SK-N-SH treated with all-trans-retinoic acid at 6 μM for 48 hours (cell line): ENCODE data around the gene SHB.

Experiments
- ATAC-seq: fragments of 200-7000 bp; cut with Tn5 transposase; 3 replicates; pipeline ENCODE4 v1.9.1; 2020; ENCODE audit warnings: mild to moderate bottlenecking, moderate library complexity
- ARNTL ChIP-seq: fragments of 450-650 bp; formaldehyde crosslinking; IDR thresholded peaks from 2 replicates; pipeline ENCODE4 v1.5.0; 2020; ENCODE audit warnings: low read depth, mild to moderate bottlenecking, moderate library complexity, borderline replicate concordance
- BACH2 ChIP-seq: fragments of 250-450 bp; sonication (Bioruptor Pico); IDR thresholded peaks from 2 replicates; pipeline ENCODE4 v1.9.0; 2021; ENCODE audit warnings: mild to moderate bottlenecking, borderline replicate concordance
- CSDC2 ChIP-seq: fragments of 250-450 bp; sonication (Bioruptor Pico); IDR thresholded peaks from 2 replicates; pipeline ENCODE4 v1.5.0; 2020; ENCODE audit warnings: mild to moderate bottlenecking, moderate library complexity
- ESRRG ChIP-seq: fragments of 250-450 bp; sonication (Bioruptor Pico); IDR thresholded peaks from 2 replicates; pipeline ENCODE4 v1.6.1; 2021; ENCODE audit warnings: mild to moderate bottlenecking
- GLIS3 ChIP-seq: fragments of 250-450 bp; sonication (Bioruptor Pico); IDR thresholded peaks from 2 replicates; pipeline ENCODE4 v1.5.0; 2020; ENCODE audit warnings: mild to moderate bottlenecking, moderate library complexity
- OSR1 ChIP-seq: fragments of 250-450 bp; sonication (Bioruptor Pico); IDR thresholded peaks from 2 replicates; pipeline ENCODE4 v1.8.0; 2022; ENCODE audit warnings: moderate library complexity, mild to moderate bottlenecking, inconsistent platforms
- PPARA ChIP-seq: fragments of 250-450 bp; sonication (Bioruptor Pico); IDR thresholded peaks from 2 replicates; pipeline ENCODE4 v1.5.0; 2020; ENCODE audit warnings: mild to moderate bottlenecking, borderline replicate concordance
- RARB ChIP-seq: fragments of 250-450 bp; sonication (Bioruptor Pico); IDR thresholded peaks from 2 replicates; pipeline ENCODE4 v1.8.0; 2021; ENCODE audit warnings: mild to moderate bottlenecking, moderate library complexity
- SNAI2 ChIP-seq: fragments of 250-450 bp; sonication (Bioruptor Pico); IDR thresholded peaks from 2 replicates; pipeline ENCODE4 v1.5.0; 2020; ENCODE audit warnings: mild to moderate bottlenecking, moderate library complexity
- TCF4 ChIP-seq: fragments of 250-450 bp; sonication (Bioruptor Pico); IDR thresholded peaks from 2 replicates; pipeline ENCODE4 v1.8.0; 2021; ENCODE audit warnings: mild to moderate bottlenecking, moderate library complexity, borderline replicate concordance
- ZC3H10 ChIP-seq: fragments of 250-450 bp; sonication (Bioruptor Pico); IDR thresholded peaks from 2 replicates; pipeline ENCODE4 v1.5.1; 2021; ENCODE audit warnings: mild to moderate bottlenecking, moderate library complexity
- ZFP3 ChIP-seq: fragments of 250-450 bp; sonication (Bioruptor Pico); IDR thresholded peaks from 2 replicates; pipeline ENCODE4 v1.5.0; 2020; ENCODE audit warnings: mild to moderate bottlenecking, moderate library complexity
- ZFP30 ChIP-seq: fragments of 450-650 bp; formaldehyde crosslinking; IDR thresholded peaks from 2 replicates; pipeline ENCODE4 v1.5.0; 2022; ENCODE audit warnings: mild to moderate bottlenecking, moderate library complexity
- ZNF565 ChIP-seq: fragments of 450-650 bp; formaldehyde crosslinking; conservative IDR thresholded peaks from 2 replicates; pipeline ENCODE4 v1.5.0; 2020; ENCODE audit warnings: low read depth, mild to moderate bottlenecking, moderate library complexity
- ZNF70 ChIP-seq: fragments of 450-650 bp; formaldehyde crosslinking; IDR thresholded peaks from 2 replicates; pipeline ENCODE4 v1.5.0; 2020; ENCODE audit warnings: mild to moderate bottlenecking, moderate library complexity
- ZNF8 ChIP-seq: fragments of 450-650 bp; formaldehyde crosslinking; IDR thresholded peaks from 2 replicates; pipeline ENCODE4 v1.5.0; 2020; ENCODE audit warnings: mild to moderate bottlenecking, moderate library complexity
- TF ChIP-seq, protein P1 (sequence below): fragments of 250-450 bp; sonication (Bioruptor Pico); IDR thresholded peaks from 2 replicates; pipeline ENCODE4 v1.5.1; 2020; ENCODE audit warnings: low read depth, mild to moderate bottlenecking, moderate library complexity
- TF ChIP-seq, protein P2 (sequence below): fragments of 250-450 bp; sonication (Bioruptor Pico); IDR thresholded peaks from 2 replicates; pipeline ENCODE4 v1.8.0; 2020; ENCODE audit warnings: mild to moderate bottlenecking, moderate library complexity, borderline replicate concordance
- TF ChIP-seq, protein P3 (sequence below): fragments of 250-450 bp; sonication (Bioruptor Pico); IDR thresholded peaks from 2 replicates; pipeline ENCODE4 v1.8.0; 2021; ENCODE audit warnings: low read depth, mild to moderate bottlenecking, moderate library complexity, borderline replicate concordance
- TF ChIP-seq, protein P4 (sequence below): fragments of 250-450 bp; sonication (Bioruptor Pico); IDR thresholded peaks from 2 replicates; pipeline ENCODE4 v1.5.0; 2020; ENCODE audit warnings: mild to moderate bottlenecking, moderate library complexity

The SHB gene

DNA sequence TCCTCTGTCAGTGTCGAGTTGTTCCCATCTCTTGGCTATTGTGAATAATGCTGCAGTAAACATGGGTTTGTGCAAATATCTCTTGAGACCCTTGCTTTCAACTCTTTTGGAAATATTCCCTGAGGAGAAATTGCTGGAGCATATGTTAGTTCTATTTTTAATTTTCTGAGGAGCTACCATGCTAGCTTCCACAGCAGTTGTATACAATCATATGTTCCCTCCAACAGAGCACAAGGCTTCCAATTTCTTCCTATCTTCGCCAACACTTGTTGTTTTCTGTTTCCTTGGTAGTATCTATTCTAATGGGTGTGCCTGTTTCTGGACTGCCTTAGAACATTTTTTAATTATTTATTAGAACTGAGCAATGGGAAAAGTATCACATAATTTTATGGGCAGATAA is 23.6 kb upstream of the SHB start:
- ATAC-seq, result no peak
- TF ChIP-seq, protein P1, sequence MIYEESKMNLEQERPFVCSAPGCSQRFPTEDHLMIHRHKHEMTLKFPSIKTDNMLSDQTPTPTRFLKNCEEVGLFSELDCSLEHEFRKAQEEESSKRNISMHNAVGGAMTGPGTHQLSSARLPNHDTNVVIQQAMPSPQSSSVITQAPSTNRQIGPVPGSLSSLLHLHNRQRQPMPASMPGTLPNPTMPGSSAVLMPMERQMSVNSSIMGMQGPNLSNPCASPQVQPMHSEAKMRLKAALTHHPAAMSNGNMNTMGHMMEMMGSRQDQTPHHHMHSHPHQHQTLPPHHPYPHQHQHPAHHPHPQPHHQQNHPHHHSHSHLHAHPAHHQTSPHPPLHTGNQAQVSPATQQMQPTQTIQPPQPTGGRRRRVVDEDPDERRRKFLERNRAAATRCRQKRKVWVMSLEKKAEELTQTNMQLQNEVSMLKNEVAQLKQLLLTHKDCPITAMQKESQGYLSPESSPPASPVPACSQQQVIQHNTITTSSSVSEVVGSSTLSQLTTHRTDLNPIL (CRISPR knock-in tag), result no peak
- TF ChIP-seq ZNF70 (CRISPR knock-in tag), result no peak
- TF ChIP-seq SNAI2 (CRISPR knock-in tag), result no peak
- no peak for TF ChIP-seq PPARA (CRISPR knock-in tag)
- no peak for TF ChIP-seq ZFP3
- no peak for TF ChIP-seq ZNF565 (CRISPR knock-in tag)
- TF ChIP-seq CSDC2 (CRISPR knock-in tag), result no peak
- TF ChIP-seq, protein P2, sequence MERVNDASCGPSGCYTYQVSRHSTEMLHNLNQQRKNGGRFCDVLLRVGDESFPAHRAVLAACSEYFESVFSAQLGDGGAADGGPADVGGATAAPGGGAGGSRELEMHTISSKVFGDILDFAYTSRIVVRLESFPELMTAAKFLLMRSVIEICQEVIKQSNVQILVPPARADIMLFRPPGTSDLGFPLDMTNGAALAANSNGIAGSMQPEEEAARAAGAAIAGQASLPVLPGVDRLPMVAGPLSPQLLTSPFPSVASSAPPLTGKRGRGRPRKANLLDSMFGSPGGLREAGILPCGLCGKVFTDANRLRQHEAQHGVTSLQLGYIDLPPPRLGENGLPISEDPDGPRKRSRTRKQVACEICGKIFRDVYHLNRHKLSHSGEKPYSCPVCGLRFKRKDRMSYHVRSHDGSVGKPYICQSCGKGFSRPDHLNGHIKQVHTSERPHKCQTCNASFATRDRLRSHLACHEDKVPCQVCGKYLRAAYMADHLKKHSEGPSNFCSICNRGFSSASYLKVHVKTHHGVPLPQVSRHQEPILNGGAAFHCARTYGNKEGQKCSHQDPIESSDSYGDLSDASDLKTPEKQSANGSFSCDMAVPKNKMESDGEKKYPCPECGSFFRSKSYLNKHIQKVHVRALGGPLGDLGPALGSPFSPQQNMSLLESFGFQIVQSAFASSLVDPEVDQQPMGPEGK, result no peak
- TF ChIP-seq ZFP30 (CRISPR knock-in tag), result no peak
- TF ChIP-seq RARB (CRISPR knock-in tag), result no peak
- TF ChIP-seq ARNTL (CRISPR knock-in tag), result no peak
- no peak for TF ChIP-seq GLIS3
- no peak for TF ChIP-seq ZNF8 (CRISPR knock-in tag)
- TF ChIP-seq TCF4 (CRISPR knock-in tag), result no peak
- no peak for TF ChIP-seq ZC3H10
- TF ChIP-seq, protein P3, sequence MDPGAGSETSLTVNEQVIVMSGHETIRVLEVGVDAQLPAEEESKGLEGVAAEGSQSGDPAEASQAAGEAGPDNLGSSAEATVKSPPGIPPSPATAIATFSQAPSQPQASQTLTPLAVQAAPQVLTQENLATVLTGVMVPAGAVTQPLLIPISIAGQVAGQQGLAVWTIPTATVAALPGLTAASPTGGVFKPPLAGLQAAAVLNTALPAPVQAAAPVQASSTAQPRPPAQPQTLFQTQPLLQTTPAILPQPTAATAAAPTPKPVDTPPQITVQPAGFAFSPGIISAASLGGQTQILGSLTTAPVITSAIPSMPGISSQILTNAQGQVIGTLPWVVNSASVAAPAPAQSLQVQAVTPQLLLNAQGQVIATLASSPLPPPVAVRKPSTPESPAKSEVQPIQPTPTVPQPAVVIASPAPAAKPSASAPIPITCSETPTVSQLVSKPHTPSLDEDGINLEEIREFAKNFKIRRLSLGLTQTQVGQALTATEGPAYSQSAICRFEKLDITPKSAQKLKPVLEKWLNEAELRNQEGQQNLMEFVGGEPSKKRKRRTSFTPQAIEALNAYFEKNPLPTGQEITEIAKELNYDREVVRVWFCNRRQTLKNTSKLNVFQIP (CRISPR knock-in tag), result no peak
- no peak for TF ChIP-seq OSR1 (CRISPR knock-in tag)
- no peak for TF ChIP-seq ESRRG (CRISPR knock-in tag)

DNA sequence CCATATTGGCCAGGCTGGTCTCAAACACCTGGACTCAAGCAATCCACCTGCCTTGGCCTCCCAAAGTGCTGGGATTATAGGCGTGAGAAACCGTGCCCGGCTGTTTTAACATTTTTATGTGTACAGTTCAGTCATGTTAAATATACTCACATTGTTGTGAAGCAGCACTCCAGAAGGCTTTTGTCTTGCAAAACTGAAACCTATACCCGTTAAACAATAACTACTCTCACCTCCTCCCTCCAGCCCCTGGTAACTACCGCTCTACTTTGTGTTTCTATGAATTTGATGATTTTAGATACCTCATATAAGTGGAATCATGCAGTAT is 23.1 kb upstream of the SHB start:
- TF ChIP-seq ZNF565 (CRISPR knock-in tag) (no peak), ZNF70 (CRISPR knock-in tag) (no peak)
- ATAC-seq, result no peak

DNA sequence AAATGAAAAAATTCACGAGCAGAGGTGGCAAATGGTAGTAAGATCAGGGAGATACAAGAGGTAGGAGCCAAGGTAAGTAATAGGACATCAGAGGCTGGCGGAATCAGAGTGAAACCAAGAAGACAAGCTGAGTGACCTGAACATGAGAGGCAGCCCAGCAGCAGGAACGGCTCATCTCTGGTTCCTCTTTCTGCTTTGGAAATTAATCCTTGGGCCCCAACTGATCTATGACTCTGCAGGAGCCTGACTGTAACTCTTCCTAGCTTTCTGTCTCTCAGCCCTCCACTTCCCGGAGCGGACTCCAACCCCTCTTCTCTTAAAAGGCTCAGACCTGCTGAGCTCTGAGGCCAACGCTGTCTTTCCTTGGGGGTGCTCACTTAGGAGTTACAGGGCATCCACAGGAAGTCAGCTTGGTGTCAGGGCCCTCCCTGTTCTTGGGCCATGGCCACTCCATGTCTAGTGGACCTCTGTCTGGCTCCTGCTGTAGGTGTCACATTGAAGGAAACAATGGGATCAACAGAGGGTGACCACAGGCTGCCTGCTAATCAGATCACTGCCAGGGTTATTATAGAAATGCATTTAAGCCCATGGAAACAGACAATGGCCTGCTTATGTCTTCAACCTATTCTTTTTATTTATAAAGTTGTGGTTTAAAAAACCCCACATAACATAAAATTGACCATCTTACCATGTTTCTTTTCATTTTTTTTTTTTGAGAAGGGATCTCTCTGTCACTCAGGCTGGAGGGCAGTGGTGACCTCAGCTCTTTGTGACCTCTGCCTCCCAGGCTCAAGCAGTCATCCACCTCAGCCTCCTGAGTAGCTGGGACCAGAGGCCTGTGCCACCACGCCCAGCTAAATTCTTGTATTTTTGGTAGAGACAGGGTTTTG is 22.5 kb upstream of the SHB start:
- ATAC-seq, result no peak
- TF ChIP-seq, protein P4, sequence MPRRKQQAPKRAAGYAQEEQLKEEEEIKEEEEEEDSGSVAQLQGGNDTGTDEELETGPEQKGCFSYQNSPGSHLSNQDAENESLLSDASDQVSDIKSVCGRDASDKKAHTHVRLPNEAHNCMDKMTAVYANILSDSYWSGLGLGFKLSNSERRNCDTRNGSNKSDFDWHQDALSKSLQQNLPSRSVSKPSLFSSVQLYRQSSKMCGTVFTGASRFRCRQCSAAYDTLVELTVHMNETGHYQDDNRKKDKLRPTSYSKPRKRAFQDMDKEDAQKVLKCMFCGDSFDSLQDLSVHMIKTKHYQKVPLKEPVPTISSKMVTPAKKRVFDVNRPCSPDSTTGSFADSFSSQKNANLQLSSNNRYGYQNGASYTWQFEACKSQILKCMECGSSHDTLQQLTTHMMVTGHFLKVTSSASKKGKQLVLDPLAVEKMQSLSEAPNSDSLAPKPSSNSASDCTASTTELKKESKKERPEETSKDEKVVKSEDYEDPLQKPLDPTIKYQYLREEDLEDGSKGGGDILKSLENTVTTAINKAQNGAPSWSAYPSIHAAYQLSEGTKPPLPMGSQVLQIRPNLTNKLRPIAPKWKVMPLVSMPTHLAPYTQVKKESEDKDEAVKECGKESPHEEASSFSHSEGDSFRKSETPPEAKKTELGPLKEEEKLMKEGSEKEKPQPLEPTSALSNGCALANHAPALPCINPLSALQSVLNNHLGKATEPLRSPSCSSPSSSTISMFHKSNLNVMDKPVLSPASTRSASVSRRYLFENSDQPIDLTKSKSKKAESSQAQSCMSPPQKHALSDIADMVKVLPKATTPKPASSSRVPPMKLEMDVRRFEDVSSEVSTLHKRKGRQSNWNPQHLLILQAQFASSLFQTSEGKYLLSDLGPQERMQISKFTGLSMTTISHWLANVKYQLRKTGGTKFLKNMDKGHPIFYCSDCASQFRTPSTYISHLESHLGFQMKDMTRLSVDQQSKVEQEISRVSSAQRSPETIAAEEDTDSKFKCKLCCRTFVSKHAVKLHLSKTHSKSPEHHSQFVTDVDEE (CRISPR knock-in tag), result no peak
- TF ChIP-seq ZFP3, result no peak
- TF ChIP-seq ZNF8 (CRISPR knock-in tag), result no peak
- TF ChIP-seq RARB (CRISPR knock-in tag), result no peak
- TF ChIP-seq SNAI2 (CRISPR knock-in tag), result no peak
- TF ChIP-seq BACH2, result no peak
- TF ChIP-seq, protein P1 (CRISPR knock-in tag), result no peak
